OCI-LY1 (cell line): ENCODE results near the gene GABRB3.

Experiments
- H2AFZ ChIP-seq: fragments of 200-600 bp; sonication (generic), shearing (Covaris generic); 2 replicates; pipeline ENCODE4 v1.6.0; 2014; ENCODE audit warnings: antibody characterized with exemption, mild to moderate bottlenecking, low read length
- H3F3A ChIP-seq: fragments of 200-600 bp; sonication (generic), shearing (Covaris generic); 2 replicates; pipeline ENCODE4 v1.6.0; 2014; ENCODE audit warnings: mild to moderate bottlenecking, antibody characterized with exemption, low read length, moderate library complexity; ENCODE audit not compliant: insufficient read depth
- H3K27ac ChIP-seq: fragments of 200-600 bp; sonication (generic); 2 replicates; pipeline ENCODE4 v1.5.1; 2014; ENCODE audit warnings: low read length, mixed run types, mild to moderate bottlenecking, low read depth; ENCODE audit not compliant: poor library complexity, severe bottlenecking
- H3K27me3 ChIP-seq: fragments of 200-600 bp; sonication (generic); 2 replicates; pipeline ENCODE4 v1.6.0; 2014; ENCODE audit warnings: antibody characterized with exemption, mild to moderate bottlenecking, low read length, moderate library complexity; ENCODE audit not compliant: insufficient read depth
- H3K36me3 ChIP-seq: fragments of 200-600 bp; sonication (generic); 2 replicates; pipeline ENCODE4 v1.6.1; 2014; ENCODE audit warnings: mild to moderate bottlenecking, antibody characterized with exemption, low read length, moderate library complexity, mixed read lengths; ENCODE audit not compliant: insufficient read depth
- H3K4me1 ChIP-seq: fragments of 200-600 bp; sonication (generic); 2 replicates; pipeline ENCODE4 v1.5.1; 2014; ENCODE audit warnings: mild to moderate bottlenecking, low read length, moderate library complexity; ENCODE audit not compliant: insufficient read depth, severe bottlenecking
- H3K4me2 ChIP-seq: fragments of 200-600 bp; sonication (generic), shearing (Covaris generic); 2 replicates; pipeline ENCODE4 v1.6.1; 2014; ENCODE audit warnings: low read length
- H3K4me3 ChIP-seq: fragments of 200-600 bp; sonication (generic); 2 replicates; pipeline ENCODE4 v1.5.1; 2014; ENCODE audit warnings: low read length, low read depth, mild to moderate bottlenecking, mixed read lengths; ENCODE audit not compliant: poor library complexity, severe bottlenecking
- H3K79me2 ChIP-seq: fragments of 200-600 bp; shearing (Covaris generic); 2 replicates; pipeline ENCODE4 v1.6.1; 2016; ENCODE audit warnings: mixed run types, low read length, mixed read lengths; ENCODE audit not compliant: insufficient read depth
- H3K9ac ChIP-seq: fragments of 200-600 bp; sonication (generic), shearing (Covaris generic); 2 replicates; pipeline ENCODE4 v1.6.1; 2014; ENCODE audit warnings: mild to moderate bottlenecking, low read length, mixed read lengths
- H3K9me2 ChIP-seq: fragments of 200-600 bp; sonication (generic), shearing (Covaris generic); 2 replicates; pipeline ENCODE4 v1.6.1; 2014; ENCODE audit warnings: low read depth, mild to moderate bottlenecking, low read length, mixed read lengths
- H3K9me3 ChIP-seq: fragments of 200-600 bp; shearing (Covaris generic); 2 replicates; pipeline ENCODE4 v1.6.1; 2014; ENCODE audit warnings: low read length, mixed read lengths
- H4K20me1 ChIP-seq: fragments of 200-600 bp; sonication (generic), shearing (Covaris generic); 2 replicates; pipeline ENCODE4 v1.6.0; 2016; ENCODE audit warnings: mild to moderate bottlenecking, low read length; ENCODE audit not compliant: insufficient read depth
- CTCF ChIP-seq: fragments of 200-600 bp; sonication (generic), shearing (Covaris generic); IDR thresholded peaks from 2 replicates; pipeline ENCODE4 v1.5.1; 2017; ENCODE audit warnings: mild to moderate bottlenecking, antibody characterized with exemption, low read length, moderate library complexity, mixed read lengths
- EZH2 ChIP-seq: fragments of 200-600 bp; sonication (generic), shearing (Covaris generic); IDR thresholded peaks from 2 replicates; pipeline ENCODE4 v1.8.0; 2017; ENCODE audit warnings: borderline replicate concordance, mixed run types, mild to moderate bottlenecking, antibody characterized with exemption, low read length, moderate library complexity, mixed read lengths

Gene GABRB3

GRCh38 chr15:26630857-26631256 is 142.0 kb downstream of the GABRB3 start:
- no peaks in the 10 kb centered on the region for H3K79me2 ChIP-seq
- no peak for TF ChIP-seq EZH2
- TF ChIP-seq CTCF, result no peak
- H3K4me3 ChIP-seq, result no peak overlapping the region
- H3K9me2 ChIP-seq, result no peaks in the 10 kb centered on the region
- no peaks in the 10 kb centered on the region for H3K27me3 ChIP-seq
- H3K9me3 ChIP-seq, result no peaks in the 10 kb centered on the region
- no peak overlapping the region for H3K27ac ChIP-seq
- no peaks in the 10 kb centered on the region for H4K20me1 ChIP-seq
- no peaks in the 10 kb centered on the region for H3K4me1 ChIP-seq
- H3F3A ChIP-seq, result no peaks in the 10 kb centered on the region
- no peak overlapping the region for H3K4me2 ChIP-seq
- H3K36me3 ChIP-seq, result no peaks in the 10 kb centered on the region
- H2AFZ ChIP-seq, result no peak overlapping the region
- no peak overlapping the region for H3K9ac ChIP-seq

- Histone ChIP-seq H3K9ac (no peak overlapping the region), H4K20me1 (no peaks in the 10 kb centered on the region), H3K79me2 (no peaks in the 10 kb centered on the region), H3K27ac (no peak overlapping the region), H3K4me1 (no peaks in the 10 kb centered on the region), H2AFZ (no peak overlapping the region), H3K36me3 (no peaks in the 10 kb centered on the region), H3F3A (no peaks in the 10 kb centered on the region), H3K27me3 (no peaks in the 10 kb centered on the region), H3K9me3 (no peaks in the 10 kb centered on the region), H3K9me2 (no peaks in the 10 kb centered on the region), H3K4me2 (no peak overlapping the region), H3K4me3 (no peak overlapping the region)
- TF ChIP-seq EZH2, result no peak
- no peak for TF ChIP-seq CTCF
Measured at GRCh38 chr15:26628879-26629529, 143.9 kb downstream of the GABRB3 start.

- H3K27me3 ChIP-seq, result no peaks in the 10 kb centered on the region
- H3K27ac ChIP-seq, result no peak overlapping the region
- H2AFZ ChIP-seq, result no peak overlapping the region
- no peaks in the 10 kb centered on the region for H3K9me3 ChIP-seq
- no peak overlapping the region for H3K4me3 ChIP-seq
- no peaks in the 10 kb centered on the region for H3K79me2 ChIP-seq
- TF ChIP-seq CTCF, result no peak
- no peak for TF ChIP-seq EZH2
- H4K20me1 ChIP-seq, result no peaks in the 10 kb centered on the region
- H3F3A ChIP-seq, result no peaks in the 10 kb centered on the region
- H3K36me3 ChIP-seq, result no peaks in the 10 kb centered on the region
- H3K9me2 ChIP-seq, result no peaks in the 10 kb centered on the region
- no peak overlapping the region for H3K9ac ChIP-seq
- H3K4me1 ChIP-seq, result no peaks in the 10 kb centered on the region
- H3K4me2 ChIP-seq, result no peak overlapping the region
Measured at GRCh38 chr15:26628071-26628470, 144.8 kb downstream of the GABRB3 start.
